Measurements from ENCODE around the gene METTL16. TPM values are rescaled to one million over a fixed set of nuclear protein-coding genes. Genes with fewer than 3 reads are reported as not detected.

METTL16 gene
- 15.5 and 15.8 TPM in 2 replicates for total RNA-seq

DNA sequence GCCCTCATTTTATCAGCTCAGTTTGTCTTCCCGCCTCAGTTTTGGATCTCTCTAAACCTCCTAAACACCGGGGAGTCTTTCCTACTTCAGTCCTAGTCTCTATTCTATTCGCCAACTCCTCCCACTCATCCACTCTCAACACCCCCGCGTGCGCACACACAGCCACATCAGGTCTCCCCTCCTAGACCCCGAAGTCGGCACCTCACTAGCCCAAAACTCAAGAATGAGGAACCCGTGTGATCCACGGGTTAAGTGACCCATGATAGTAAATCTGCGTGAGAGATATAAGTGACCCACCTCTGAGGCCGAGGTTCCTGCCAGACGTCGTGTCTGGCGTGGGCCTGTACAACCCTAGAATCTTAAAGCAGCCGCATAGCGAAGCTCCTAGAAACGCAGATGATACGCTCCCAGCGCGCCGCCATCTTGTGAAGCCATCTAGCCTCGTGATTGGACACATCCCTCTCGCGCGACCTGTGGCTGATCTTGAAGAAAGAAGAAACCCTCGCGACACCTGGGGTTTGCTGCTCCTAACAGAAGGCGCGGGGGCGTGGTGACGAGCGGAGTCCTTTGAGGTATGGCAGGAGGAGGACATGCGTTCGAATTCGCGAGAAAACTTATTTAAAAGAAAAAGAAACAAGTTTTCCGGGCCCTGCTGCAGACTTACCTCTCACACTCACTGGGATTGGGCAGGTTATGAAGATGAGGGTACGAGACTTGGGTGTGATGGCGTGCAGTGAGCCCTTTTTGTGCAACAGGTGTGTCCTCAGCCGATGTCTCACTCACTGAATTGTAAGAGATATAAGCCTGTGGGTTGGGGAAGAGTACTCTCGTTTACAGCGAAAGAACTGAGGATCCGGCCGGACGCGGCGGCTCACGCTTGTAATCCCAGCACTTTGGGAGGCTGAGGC is at the start of gene METTL16:
Gene METTL16, minus strand, starts transcription at position 427 of the 908 bp plus-strand sequence. CDS start 9,557 bp downstream, outside the sequence.

GRCh38 chr17:2400877-2401425 is 110.7 kb downstream of the METTL16 start, which contains the start of gene MNT:
Gene MNT (minus strand): TSS chr17:2401060. CDS start chr17:2400712, 348 bp downstream.

Other genes starting within 250 kb of the METTL16 start
- gene SMG6, start 208.1 kb downstream of the METTL16 start, total RNA-seq, result 27.0 and 37.5 TPM in 2 replicates
- gene SRR, start 207.9 kb downstream of the METTL16 start, total RNA-seq, result 12.7 and 19.7 TPM in 2 replicates
- 66.0 and 100 TPM in 2 replicates for gene TSR1, start 175.4 kb downstream of the METTL16 start, total RNA-seq
- 22.8 and 39.2 TPM in 2 replicates for gene SGSM2, start 174.4 kb downstream of the METTL16 start, total RNA-seq
- gene MNT, start 110.8 kb downstream of the METTL16 start, total RNA-seq, result 5.8 and 7.6 TPM in 2 replicates
- gene PAFAH1B1, start 81.8 kb upstream of the METTL16 start, total RNA-seq, result 84.4 and 85.7 TPM in 2 replicates
- gene CLUH, start 199.9 kb upstream of the METTL16 start, total RNA-seq, result 26.2 and 56.9 TPM in 2 replicates
- not detected in 2 replicates for gene CCDC92B, start 237.8 kb upstream of the METTL16 start, total RNA-seq